HCT116 (cell line): ENCODE measurements around the gene APC2.

ENCODE experiments used
- EZH2 ChIP-seq: fragments of 200-600 bp; sonication (generic); IDR thresholded peaks from 2 replicates; pipeline ENCODE4 v1.6.1; 2017; ENCODE audit warnings: antibody characterized with exemption, mixed run types
- JUND ChIP-seq: IDR thresholded peaks from 2 replicates; pipeline ENCODE4 v1.6.1; 2012
- RAD21 ChIP-seq: IDR thresholded peaks from 2 replicates; pipeline ENCODE4 v1.6.1; 2012; ENCODE audit warnings: low read depth, mild to moderate bottlenecking
- SIN3A ChIP-seq: IDR thresholded peaks from 2 replicates; pipeline ENCODE4 v1.6.1; 2012; ENCODE audit warnings: low read depth
- YY1 ChIP-seq: IDR thresholded peaks from 2 replicates; pipeline ENCODE4 v1.6.1; 2011; ENCODE audit warnings: low read length, low read depth, moderate library complexity, mild to moderate bottlenecking; ENCODE audit not compliant: insufficient replicate concordance; ENCODE audit errors: extremely low read depth
- TF ChIP-seq, protein P1 (sequence below), 3 experiments: fragments of 200-600 bp in 1 of 3; sonication (generic) in 1 of 3; IDR thresholded peaks in 2 of 3; conservative IDR thresholded peaks in 1 of 3; 2 replicates each; pipeline ENCODE4 v1.5.1; 2012 to 2017; ENCODE audit warnings: low read depth in 2 of 3, low read length in 2 of 3, antibody characterized with exemption in 1 of 3, borderline replicate concordance in 1 of 3, control low read depth in 1 of 3, mild to moderate bottlenecking in 1 of 3, mixed read lengths in 1 of 3, mixed run types in 1 of 3, moderate library complexity in 1 of 3; ENCODE audit not compliant: insufficient read depth in 1 of 3
- TF ChIP-seq, protein P2 (sequence below): IDR thresholded peaks from 2 replicates; pipeline ENCODE4 v1.6.1; 2012

DNA sequence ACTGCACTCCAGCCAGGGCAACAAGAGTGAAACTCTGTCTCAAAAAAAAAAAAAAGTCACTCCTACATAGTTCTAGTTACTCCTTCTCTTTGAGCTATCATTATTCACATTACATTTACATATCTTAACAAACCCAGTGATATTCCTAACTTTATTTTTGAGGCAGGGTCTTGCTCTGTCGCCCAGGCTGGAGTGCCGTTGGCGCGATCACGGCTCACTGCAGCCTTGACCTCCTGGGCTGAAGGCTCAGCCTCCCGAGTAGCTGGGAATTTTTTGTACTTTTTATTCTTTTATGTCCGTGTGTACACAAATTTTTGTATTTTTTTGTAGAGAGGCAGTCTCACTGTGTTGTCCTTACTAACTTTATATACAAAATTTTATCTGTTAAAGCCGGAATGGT is 12.3 kb upstream of the APC2 start:
- TF ChIP-seq, protein P1, sequence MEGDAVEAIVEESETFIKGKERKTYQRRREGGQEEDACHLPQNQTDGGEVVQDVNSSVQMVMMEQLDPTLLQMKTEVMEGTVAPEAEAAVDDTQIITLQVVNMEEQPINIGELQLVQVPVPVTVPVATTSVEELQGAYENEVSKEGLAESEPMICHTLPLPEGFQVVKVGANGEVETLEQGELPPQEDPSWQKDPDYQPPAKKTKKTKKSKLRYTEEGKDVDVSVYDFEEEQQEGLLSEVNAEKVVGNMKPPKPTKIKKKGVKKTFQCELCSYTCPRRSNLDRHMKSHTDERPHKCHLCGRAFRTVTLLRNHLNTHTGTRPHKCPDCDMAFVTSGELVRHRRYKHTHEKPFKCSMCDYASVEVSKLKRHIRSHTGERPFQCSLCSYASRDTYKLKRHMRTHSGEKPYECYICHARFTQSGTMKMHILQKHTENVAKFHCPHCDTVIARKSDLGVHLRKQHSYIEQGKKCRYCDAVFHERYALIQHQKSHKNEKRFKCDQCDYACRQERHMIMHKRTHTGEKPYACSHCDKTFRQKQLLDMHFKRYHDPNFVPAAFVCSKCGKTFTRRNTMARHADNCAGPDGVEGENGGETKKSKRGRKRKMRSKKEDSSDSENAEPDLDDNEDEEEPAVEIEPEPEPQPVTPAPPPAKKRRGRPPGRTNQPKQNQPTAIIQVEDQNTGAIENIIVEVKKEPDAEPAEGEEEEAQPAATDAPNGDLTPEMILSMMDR (IDR thresholded peaks at IDR 0.05 in 2 of 3, conservative IDR thresholded peaks at IDR 0.05 in 1 of 3; ENCODE audit: borderline replicate concordance in 1 of 3, insufficient read depth in 1 of 3, low read depth in 2 of 3, low read length in 2 of 3) = no peak
- TF ChIP-seq, protein P2, sequence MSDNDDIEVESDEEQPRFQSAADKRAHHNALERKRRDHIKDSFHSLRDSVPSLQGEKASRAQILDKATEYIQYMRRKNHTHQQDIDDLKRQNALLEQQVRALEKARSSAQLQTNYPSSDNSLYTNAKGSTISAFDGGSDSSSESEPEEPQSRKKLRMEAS = no peak
- TF ChIP-seq EZH2 = no peak
- TF ChIP-seq RAD21 = no peak
- TF ChIP-seq SIN3A = no peak
- TF ChIP-seq YY1 = no peak
- no peak for TF ChIP-seq JUND
